OCI-LY3 (cell line): ENCODE measurements around the gene DGLUCY.

Experiments used
- CTCF ChIP-seq: fragments of 200-600, 300-600 bp; sonication (generic); IDR thresholded peaks from 2 replicates; pipeline ENCODE4 v1.5.1; 2014; ENCODE audit warnings: antibody characterized with exemption, low read length, low read depth
- EZH2phosphoT487 ChIP-seq: fragments of 200-600 bp; shearing (Covaris generic); IDR thresholded peaks from 2 replicates; pipeline ENCODE4 v1.6.1; 2018; ENCODE audit warnings: antibody characterized with exemption, mixed run types, low read depth

- no peak for TF ChIP-seq CTCF
- TF ChIP-seq EZH2phosphoT487 = no peak
These were observed 115.9 kb downstream of the DGLUCY start for GRCh38 chr14:91229743-91230200.
